ENCODE results near the gene MAP4K3.

DNA sequence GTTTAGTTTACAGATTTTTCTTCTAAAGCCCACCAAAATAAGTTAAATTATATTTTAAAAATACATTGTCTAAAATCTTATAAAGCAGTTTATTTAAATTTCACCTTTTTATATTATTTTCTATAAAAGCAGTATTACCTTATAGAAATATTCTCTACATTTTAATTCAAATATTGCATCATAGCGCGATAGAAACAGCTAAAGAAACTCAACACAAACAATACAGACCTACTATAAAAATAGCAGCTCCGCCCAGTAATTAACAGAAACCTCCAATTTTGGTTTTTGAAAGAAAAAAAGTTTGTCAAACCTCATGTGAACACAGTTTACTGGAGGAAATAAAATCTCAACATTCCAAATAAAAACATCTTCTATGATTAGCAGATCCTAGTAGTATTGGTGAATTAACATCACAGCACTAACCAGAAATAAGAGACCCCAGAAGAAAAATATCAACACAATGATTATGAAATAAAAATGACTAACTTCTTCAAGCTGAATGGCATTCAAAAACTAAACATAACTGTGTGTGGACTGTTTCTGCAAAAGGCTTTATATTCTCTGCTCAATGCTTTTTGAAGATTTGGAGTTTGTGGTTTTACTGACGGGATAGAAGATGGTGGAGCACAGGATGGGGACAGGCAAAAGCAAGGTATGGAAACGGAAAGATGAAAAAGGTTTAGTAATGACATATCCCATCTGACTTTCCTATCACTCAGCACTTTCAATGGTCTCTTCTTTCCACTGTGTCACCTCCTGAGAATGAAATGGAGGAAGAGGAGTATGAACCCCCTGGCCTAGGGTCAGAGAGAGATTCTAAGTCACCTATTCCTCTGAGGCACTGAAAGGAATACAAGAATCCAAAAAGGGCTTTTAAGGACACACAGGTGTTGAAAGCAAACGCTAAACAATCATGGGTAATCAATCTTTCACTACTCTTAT is 17.5 kb downstream of the MAP4K3 start:
- TF ChIP-seq POLR2A (IDR thresholded peaks at IDR 0.05) = no peak
- TF ChIP-seq, protein P1, sequence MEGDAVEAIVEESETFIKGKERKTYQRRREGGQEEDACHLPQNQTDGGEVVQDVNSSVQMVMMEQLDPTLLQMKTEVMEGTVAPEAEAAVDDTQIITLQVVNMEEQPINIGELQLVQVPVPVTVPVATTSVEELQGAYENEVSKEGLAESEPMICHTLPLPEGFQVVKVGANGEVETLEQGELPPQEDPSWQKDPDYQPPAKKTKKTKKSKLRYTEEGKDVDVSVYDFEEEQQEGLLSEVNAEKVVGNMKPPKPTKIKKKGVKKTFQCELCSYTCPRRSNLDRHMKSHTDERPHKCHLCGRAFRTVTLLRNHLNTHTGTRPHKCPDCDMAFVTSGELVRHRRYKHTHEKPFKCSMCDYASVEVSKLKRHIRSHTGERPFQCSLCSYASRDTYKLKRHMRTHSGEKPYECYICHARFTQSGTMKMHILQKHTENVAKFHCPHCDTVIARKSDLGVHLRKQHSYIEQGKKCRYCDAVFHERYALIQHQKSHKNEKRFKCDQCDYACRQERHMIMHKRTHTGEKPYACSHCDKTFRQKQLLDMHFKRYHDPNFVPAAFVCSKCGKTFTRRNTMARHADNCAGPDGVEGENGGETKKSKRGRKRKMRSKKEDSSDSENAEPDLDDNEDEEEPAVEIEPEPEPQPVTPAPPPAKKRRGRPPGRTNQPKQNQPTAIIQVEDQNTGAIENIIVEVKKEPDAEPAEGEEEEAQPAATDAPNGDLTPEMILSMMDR (IDR thresholded peaks at IDR 0.05 in 4 of 5, conservative IDR thresholded peaks at IDR 0.05 in 1 of 5) = peak in 1 of 5 experiments; percentile 3
